Liver (tissue), 9 donors: ENCODE measurements around the gene SRRM3. TPM values are rescaled to one million over a fixed set of nuclear protein-coding genes. Genes with fewer than 3 reads are reported as not detected.

Source experiments
- DNase-seq: peaks from one replicate; pipeline ENCODE4 v3.0.0-alpha.2; 2017; ENCODE audit warnings: low spot score
- H3K27ac ChIP-seq, 2 donors: one replicate each; pipeline ENCODE4 v1.7.0; 2013; ENCODE audit warnings: inconsistent platforms in 2 of 2, low read length in 2 of 2, control low read depth in 1 of 2, low read depth in 1 of 2, mild to moderate bottlenecking in 1 of 2
- H3K27me3 ChIP-seq, 4 donors: one replicate each; pipeline versions ENCODE4 v1.6.1 to v1.7.0; 2013; ENCODE audit warnings: low read length in 3 of 4, inconsistent platforms in 1 of 4, mild to moderate bottlenecking in 1 of 4, moderate library complexity in 1 of 4; ENCODE audit not compliant: control insufficient read depth in 4 of 4, insufficient read depth in 4 of 4
- H3K36me3 ChIP-seq, 4 donors: one replicate each; pipeline versions ENCODE4 v1.6.1 to v1.7.0; 2013; ENCODE audit warnings: low read length in 3 of 4, mild to moderate bottlenecking in 3 of 4, low read depth in 1 of 4, moderate library complexity in 1 of 4; ENCODE audit not compliant: control insufficient read depth in 4 of 4, insufficient read depth in 3 of 4
- H3K4me1 ChIP-seq, 4 donors: one replicate each; pipeline versions ENCODE4 v1.6.1 to v1.7.0; 2013; ENCODE audit warnings: low read length in 3 of 4, mild to moderate bottlenecking in 3 of 4, moderate library complexity in 1 of 4; ENCODE audit not compliant: control insufficient read depth in 4 of 4, insufficient read depth in 4 of 4
- H3K4me3 ChIP-seq, 3 donors: one replicate each; pipeline versions ENCODE4 v1.6.1 to v1.7.0; 2013; ENCODE audit warnings: low read length in 3 of 3, control low read depth in 1 of 3, low read depth in 1 of 3, mild to moderate bottlenecking in 1 of 3
- H3K9ac ChIP-seq, 2 donors: one replicate each; pipeline ENCODE4 v1.7.0; 2013; ENCODE audit warnings: low read length in 2 of 2, mild to moderate bottlenecking in 2 of 2, moderate library complexity in 2 of 2, control low read depth in 1 of 2, low read depth in 1 of 2
- H3K9me3 ChIP-seq, 4 donors: one replicate each; pipeline versions ENCODE4 v1.6.1 to v1.7.0; 2013; ENCODE audit warnings: low read length in 3 of 4; ENCODE audit not compliant: control insufficient read depth in 4 of 4
- FOXA1 ChIP-seq: IDR thresholded peaks from 2 replicates; pipeline ENCODE4 v1.6.1; 2016; ENCODE audit warnings: antibody characterized with exemption
- FOXA2 ChIP-seq: IDR thresholded peaks from 2 replicates; pipeline ENCODE4 v1.6.1; 2016; ENCODE audit warnings: antibody characterized with exemption
- HNF4A ChIP-seq, 2 donors: conservative IDR thresholded peaks; 2 replicates each; pipeline ENCODE4 v1.6.1; 2016; ENCODE audit warnings: antibody characterized with exemption in 2 of 2, mild to moderate bottlenecking in 2 of 2
- JUND ChIP-seq, 2 donors: IDR thresholded peaks; 2 replicates each; pipeline ENCODE4 v1.6.1; 2016; ENCODE audit warnings: antibody characterized with exemption in 2 of 2
- NR2F2 ChIP-seq: IDR thresholded peaks from 2 replicates; pipeline ENCODE4 v1.6.1; 2016; ENCODE audit warnings: antibody characterized with exemption
- RXRA ChIP-seq, 2 donors: IDR thresholded peaks; 2 replicates each; pipeline ENCODE4 v1.6.1; 2017 to 2018; ENCODE audit warnings: antibody characterized with exemption in 2 of 2, mild to moderate bottlenecking in 1 of 2
- SP1 ChIP-seq: IDR thresholded peaks from 2 replicates; pipeline ENCODE4 v1.6.1; 2018; ENCODE audit warnings: antibody characterized with exemption, mild to moderate bottlenecking
- TAF1 ChIP-seq: conservative IDR thresholded peaks from 2 replicates; pipeline ENCODE4 v1.6.1; 2016; ENCODE audit warnings: antibody characterized with exemption, mild to moderate bottlenecking
- YY1 ChIP-seq: IDR thresholded peaks from 2 replicates; pipeline ENCODE4 v1.6.1; 2016; ENCODE audit warnings: antibody characterized with exemption, mild to moderate bottlenecking
- WGBS: extraction: QIAGEN DNeasy Blood & Tissue Kit; methylation state at CpG from one replicate; pipeline ENCODE4 v1.1.7; 2013; 5-methylcytosine and 5-hydroxymethylcytosine counted together
- polyA plus RNA-seq, 2 donors: library from polyadenylated mRNA; stranded (reverse) in 1 of 2; unstranded in 1 of 2; fragments of 200-250 nt in 1 of 2; fragments of >200 nt in 1 of 2; fragmentation: Nextera tagmentation in 1 of 2; extraction: Ambion mirVana in 1 of 2; gene quantifications; one replicate each; pipeline versions ENCODE4 v1.2.1 to v1.2.3, GENCODE V29; 2013 to 2015
- total RNA-seq, 2 donors: library from RNA; depleted of rRNA; stranded (reverse); fragments of >200 nt; gene quantifications; one replicate each; pipeline ENCODE4 v1.2.3, GENCODE V29; 2014
- TF ChIP-seq, protein P1 (sequence below): fragments of 150-350 bp; IDR thresholded peaks from 2 replicates; pipeline ENCODE4 v1.5.1; 2017; ENCODE audit warnings: improper control_type of control experiment, low read depth, low read length; ENCODE audit not compliant: missing input control
- TF ChIP-seq, protein P2 (sequence below): IDR thresholded peaks from 2 replicates; pipeline ENCODE4 v1.6.1; 2016; ENCODE audit warnings: antibody characterized with exemption, mild to moderate bottlenecking
- TF ChIP-seq, protein P3 (sequence below): IDR thresholded peaks from 2 replicates; pipeline ENCODE4 v1.6.1; 2016; ENCODE audit warnings: antibody characterized with exemption
- TF ChIP-seq, protein P4 (sequence below): IDR thresholded peaks from 2 replicates; pipeline ENCODE4 v1.6.1; 2016; ENCODE audit warnings: antibody characterized with exemption
- TF ChIP-seq, protein P5 (sequence below): IDR thresholded peaks from 2 replicates; pipeline ENCODE4 v1.6.1; 2016; ENCODE audit warnings: antibody characterized with exemption
- donor health status: healthy.
- donor health status: healthy.
- donor health status: healthy.
- donor health status: healthy.
- donor health status: healthy.

Gene SRRM3
- total and polyA plus RNA-seq, 4 donors: 0.08 to 0.16 TPM; not detected in 2

DNA sequence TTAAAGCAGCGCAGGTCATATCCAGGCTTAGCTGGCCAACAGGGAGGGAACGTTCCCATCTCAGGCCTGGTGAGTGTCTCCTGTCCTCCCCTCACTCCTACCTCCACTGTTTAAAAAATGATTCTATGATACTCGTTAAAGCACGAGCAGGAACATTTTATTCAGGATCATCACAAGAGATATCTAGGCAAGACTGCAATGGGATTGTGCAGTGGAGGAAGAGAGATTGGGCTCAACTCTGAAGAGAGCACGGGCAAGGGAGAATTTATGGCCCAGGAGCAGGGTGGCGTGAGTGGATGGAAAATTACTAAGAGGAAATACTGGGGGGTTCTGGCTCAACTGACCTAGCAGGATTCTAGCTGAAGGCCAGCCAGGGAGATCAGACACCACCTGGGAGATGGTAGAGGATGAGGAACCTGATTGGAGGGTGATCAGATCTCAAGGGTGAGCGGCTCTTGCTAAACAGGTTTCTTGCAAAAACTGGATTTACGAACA lies 91.8 kb downstream of the SRRM3 start (continued):
- TF ChIP-seq, protein P1, sequence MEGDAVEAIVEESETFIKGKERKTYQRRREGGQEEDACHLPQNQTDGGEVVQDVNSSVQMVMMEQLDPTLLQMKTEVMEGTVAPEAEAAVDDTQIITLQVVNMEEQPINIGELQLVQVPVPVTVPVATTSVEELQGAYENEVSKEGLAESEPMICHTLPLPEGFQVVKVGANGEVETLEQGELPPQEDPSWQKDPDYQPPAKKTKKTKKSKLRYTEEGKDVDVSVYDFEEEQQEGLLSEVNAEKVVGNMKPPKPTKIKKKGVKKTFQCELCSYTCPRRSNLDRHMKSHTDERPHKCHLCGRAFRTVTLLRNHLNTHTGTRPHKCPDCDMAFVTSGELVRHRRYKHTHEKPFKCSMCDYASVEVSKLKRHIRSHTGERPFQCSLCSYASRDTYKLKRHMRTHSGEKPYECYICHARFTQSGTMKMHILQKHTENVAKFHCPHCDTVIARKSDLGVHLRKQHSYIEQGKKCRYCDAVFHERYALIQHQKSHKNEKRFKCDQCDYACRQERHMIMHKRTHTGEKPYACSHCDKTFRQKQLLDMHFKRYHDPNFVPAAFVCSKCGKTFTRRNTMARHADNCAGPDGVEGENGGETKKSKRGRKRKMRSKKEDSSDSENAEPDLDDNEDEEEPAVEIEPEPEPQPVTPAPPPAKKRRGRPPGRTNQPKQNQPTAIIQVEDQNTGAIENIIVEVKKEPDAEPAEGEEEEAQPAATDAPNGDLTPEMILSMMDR: no peak
- no peak for TF ChIP-seq FOXA2

DNA sequence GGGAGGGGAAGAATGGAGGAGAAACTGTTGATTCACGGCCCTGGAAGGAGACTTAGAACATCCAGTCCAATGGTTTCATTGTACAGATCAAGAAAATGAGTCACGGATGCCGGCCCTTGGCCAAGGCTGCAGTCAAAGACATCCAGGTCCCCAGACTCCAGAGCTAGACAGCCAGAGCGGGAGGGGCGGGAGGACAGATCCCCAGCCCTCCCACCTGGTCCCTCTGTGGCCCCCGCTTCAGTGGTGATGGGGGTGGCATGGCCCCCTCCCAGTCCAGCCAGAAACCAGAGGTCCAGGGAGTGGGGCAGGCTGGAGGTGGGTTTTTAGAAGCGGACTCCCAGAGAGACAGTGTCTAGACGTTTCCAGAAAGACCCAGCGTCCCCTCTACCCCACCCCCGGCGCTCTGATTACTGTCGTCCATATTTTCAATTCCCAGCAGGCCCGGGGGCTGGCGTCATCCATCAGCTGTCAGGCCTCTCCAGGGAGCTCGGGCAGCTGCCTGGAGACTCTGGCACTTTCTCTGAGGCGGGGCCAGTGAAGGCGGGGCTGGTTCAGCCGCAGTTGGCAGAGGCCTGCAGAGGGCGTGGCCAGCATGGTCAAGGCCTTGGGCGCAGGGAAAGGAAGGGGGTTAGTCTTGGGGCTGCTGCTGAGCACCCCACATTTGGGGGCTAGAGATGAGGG lies 92.8 kb downstream of the SRRM3 start:
- Histone ChIP-seq H3K9me3 (no peaks in the 10 kb centered on the region), H3K4me3 (no peak overlapping the region), H3K4me1 (peaks cover 0 to 20% (median 13%) of the 10 kb centered on the region in 4 donors), H3K27me3 (no peaks in the 10 kb centered on the region), H3K9ac (peak overlapping the region in 1 of 2 donors; percentile 46), H3K27ac (peak overlapping the region; percentile 62 to 79), H3K36me3 (no peaks in the 10 kb centered on the region)
- WGBS: 32% methylated on average over 20 of the region's 20 CpGs
- TF ChIP-seq NR2F2 (peak; percentile 22), SP1 (peak; percentile 63), FOXA1 (no peak), HNF4A (conservative IDR thresholded peaks at IDR 0.05) (peak in 1 of 2 donors; percentile 13), YY1 (peak; percentile 96), JUND (IDR thresholded peaks at IDR 0.05) (peak in 1 of 2 donors; percentile 74), FOXA2 (no peak), TAF1 (no peak), RXRA (IDR thresholded peaks at IDR 0.05) (peak in 1 of 2 donors; percentile 42)
- TF ChIP-seq, protein P2, sequence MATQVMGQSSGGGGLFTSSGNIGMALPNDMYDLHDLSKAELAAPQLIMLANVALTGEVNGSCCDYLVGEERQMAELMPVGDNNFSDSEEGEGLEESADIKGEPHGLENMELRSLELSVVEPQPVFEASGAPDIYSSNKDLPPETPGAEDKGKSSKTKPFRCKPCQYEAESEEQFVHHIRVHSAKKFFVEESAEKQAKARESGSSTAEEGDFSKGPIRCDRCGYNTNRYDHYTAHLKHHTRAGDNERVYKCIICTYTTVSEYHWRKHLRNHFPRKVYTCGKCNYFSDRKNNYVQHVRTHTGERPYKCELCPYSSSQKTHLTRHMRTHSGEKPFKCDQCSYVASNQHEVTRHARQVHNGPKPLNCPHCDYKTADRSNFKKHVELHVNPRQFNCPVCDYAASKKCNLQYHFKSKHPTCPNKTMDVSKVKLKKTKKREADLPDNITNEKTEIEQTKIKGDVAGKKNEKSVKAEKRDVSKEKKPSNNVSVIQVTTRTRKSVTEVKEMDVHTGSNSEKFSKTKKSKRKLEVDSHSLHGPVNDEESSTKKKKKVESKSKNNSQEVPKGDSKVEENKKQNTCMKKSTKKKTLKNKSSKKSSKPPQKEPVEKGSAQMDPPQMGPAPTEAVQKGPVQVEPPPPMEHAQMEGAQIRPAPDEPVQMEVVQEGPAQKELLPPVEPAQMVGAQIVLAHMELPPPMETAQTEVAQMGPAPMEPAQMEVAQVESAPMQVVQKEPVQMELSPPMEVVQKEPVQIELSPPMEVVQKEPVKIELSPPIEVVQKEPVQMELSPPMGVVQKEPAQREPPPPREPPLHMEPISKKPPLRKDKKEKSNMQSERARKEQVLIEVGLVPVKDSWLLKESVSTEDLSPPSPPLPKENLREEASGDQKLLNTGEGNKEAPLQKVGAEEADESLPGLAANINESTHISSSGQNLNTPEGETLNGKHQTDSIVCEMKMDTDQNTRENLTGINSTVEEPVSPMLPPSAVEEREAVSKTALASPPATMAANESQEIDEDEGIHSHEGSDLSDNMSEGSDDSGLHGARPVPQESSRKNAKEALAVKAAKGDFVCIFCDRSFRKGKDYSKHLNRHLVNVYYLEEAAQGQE: peak; percentile 39
- TF ChIP-seq, protein P3, sequence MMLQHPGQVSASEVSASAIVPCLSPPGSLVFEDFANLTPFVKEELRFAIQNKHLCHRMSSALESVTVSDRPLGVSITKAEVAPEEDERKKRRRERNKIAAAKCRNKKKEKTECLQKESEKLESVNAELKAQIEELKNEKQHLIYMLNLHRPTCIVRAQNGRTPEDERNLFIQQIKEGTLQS: no peak
- TF ChIP-seq, protein P4, sequence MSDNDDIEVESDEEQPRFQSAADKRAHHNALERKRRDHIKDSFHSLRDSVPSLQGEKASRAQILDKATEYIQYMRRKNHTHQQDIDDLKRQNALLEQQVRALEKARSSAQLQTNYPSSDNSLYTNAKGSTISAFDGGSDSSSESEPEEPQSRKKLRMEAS: peak; percentile 56
- TF ChIP-seq, protein P5, sequence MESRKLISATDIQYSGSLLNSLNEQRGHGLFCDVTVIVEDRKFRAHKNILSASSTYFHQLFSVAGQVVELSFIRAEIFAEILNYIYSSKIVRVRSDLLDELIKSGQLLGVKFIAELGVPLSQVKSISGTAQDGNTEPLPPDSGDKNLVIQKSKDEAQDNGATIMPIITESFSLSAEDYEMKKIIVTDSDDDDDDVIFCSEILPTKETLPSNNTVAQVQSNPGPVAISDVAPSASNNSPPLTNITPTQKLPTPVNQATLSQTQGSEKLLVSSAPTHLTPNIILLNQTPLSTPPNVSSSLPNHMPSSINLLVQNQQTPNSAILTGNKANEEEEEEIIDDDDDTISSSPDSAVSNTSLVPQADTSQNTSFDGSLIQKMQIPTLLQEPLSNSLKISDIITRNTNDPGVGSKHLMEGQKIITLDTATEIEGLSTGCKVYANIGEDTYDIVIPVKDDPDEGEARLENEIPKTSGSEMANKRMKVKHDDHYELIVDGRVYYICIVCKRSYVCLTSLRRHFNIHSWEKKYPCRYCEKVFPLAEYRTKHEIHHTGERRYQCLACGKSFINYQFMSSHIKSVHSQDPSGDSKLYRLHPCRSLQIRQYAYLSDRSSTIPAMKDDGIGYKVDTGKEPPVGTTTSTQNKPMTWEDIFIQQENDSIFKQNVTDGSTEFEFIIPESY: peak; percentile 69
- TF ChIP-seq, protein P1: no peak
- peak; percentile 81 for DNase-seq
